GM21447 (cell line): ENCODE results near the gene SPATA6.
"Not testable (repeated sequence)": the region's sequence is repeated elsewhere in the genome, so short reads cannot be mapped to it uniquely, and the experiment has no call there.

Source experiments
- ATAC-seq: cut with Tn5 transposase; IDR thresholded peaks from one replicate; pipeline ENCODE4 v1.9.1; 2021; ENCODE audit not compliant: unreplicated experiment

Gene SPATA6

GRCh38 chr1:48362901-48363300 is 109.1 kb downstream of the SPATA6 start:
- ATAC-seq: no peak

- no peak for ATAC-seq
These were observed 115.1 kb downstream of the SPATA6 start for GRCh38 chr1:48356901-48357300.

- no peak for ATAC-seq
These were observed 127.6 kb downstream of the SPATA6 start for GRCh38 chr1:48344373-48344772.

GRCh38 chr1:48341221-48341620 is 130.8 kb downstream of the SPATA6 start:
- no peak for ATAC-seq

GRCh38 chr1:48338257-48338656 is 133.7 kb downstream of the SPATA6 start:
- no peak for ATAC-seq

- no peak for ATAC-seq
These were observed 138.7 kb downstream of the SPATA6 start for GRCh38 chr1:48333316-48333715.

GRCh38 chr1:48332115-48332514 is 139.9 kb downstream of the SPATA6 start:
- no peak for ATAC-seq

GRCh38 chr1:48329905-48330304 is 142.1 kb downstream of the SPATA6 start:
- ATAC-seq: no peak

- no peak for ATAC-seq
These were observed 142.5 kb downstream of the SPATA6 start for GRCh38 chr1:48329486-48329885.

GRCh38 chr1:48311829-48312228 is 160.2 kb downstream of the SPATA6 start:
- ATAC-seq: not testable (repeated sequence)

GRCh38 chr1:48309564-48310082 is 162.4 kb downstream of the SPATA6 start:
- no peak for ATAC-seq

GRCh38 chr1:48302652-48303051 is 169.4 kb downstream of the SPATA6 start:
- no peak for ATAC-seq

- no peak for ATAC-seq
These were observed 177.3 kb downstream of the SPATA6 start for GRCh38 chr1:48294656-48295055.

- not testable (repeated sequence) for ATAC-seq
These were observed 177.9 kb downstream of the SPATA6 start for GRCh38 chr1:48294094-48294493.

- no peak for ATAC-seq
These were observed 179.3 kb downstream of the SPATA6 start for GRCh38 chr1:48292706-48293105.

GRCh38 chr1:48291421-48291820 is 180.6 kb downstream of the SPATA6 start:
- no peak for ATAC-seq

GRCh38 chr1:48285525-48285924 is 186.5 kb downstream of the SPATA6 start:
- no peak for ATAC-seq

- not testable (repeated sequence) for ATAC-seq
These were observed 187.1 kb downstream of the SPATA6 start for GRCh38 chr1:48284696-48285420.

- ATAC-seq: not testable (repeated sequence)
These were observed 189.7 kb downstream of the SPATA6 start for GRCh38 chr1:48282329-48282728.

GRCh38 chr1:48277437-48277836 is 194.6 kb downstream of the SPATA6 start:
- not testable (repeated sequence) for ATAC-seq

GRCh38 chr1:48266576-48266975 is 205.4 kb downstream of the SPATA6 start:
- ATAC-seq: no peak

GRCh38 chr1:48263041-48263440 is 209.0 kb downstream of the SPATA6 start:
- no peak for ATAC-seq

- ATAC-seq: no peak
These were observed 210.1 kb downstream of the SPATA6 start for GRCh38 chr1:48261881-48262400.
